Measurements from ENCODE around the gene CAD. TPM values are rescaled to one million over a fixed set of nuclear protein-coding genes. Genes with fewer than 3 reads are reported as not detected.

CAD gene
- total RNA-seq, 1 experiment from 2014 or later: 114 TPM

GRCh38 chr2:27236136-27236535 lies 19.0 kb downstream of the CAD start:
- Histone ChIP-seq H3K79me2 (ENCODE audit: insufficient read depth, low read length) (no peaks in the 10 kb centered on the region), H3K27me3 (ENCODE audit: insufficient read depth, low read length) (no peaks in the 10 kb centered on the region), H3K4me1 (ENCODE audit: control insufficient read depth in 1 of 2, insufficient read depth in 2 of 2, low read length in 2 of 2) (no peaks in the 10 kb centered on the region), H3K4me2 (ENCODE audit: low read length) (no peak overlapping the region), H3K9ac (ENCODE audit: low read length) (no peak overlapping the region), H3K9me3 (ENCODE audit: control insufficient read depth in 1 of 2, insufficient read depth in 1 of 2, low read depth in 1 of 2, low read length in 2 of 2) (no peaks in the 10 kb centered on the region), H2AFZ (ENCODE audit: low read depth, low read length, poor library complexity, severe bottlenecking) (no peak overlapping the region), H3K27ac (ENCODE audit: low read depth, low read length) (no peak overlapping the region), H4K20me1 (ENCODE audit: insufficient read depth) (no peaks in the 10 kb centered on the region), H3K4me3 (replicated peaks in 1 of 2; ENCODE audit: low read depth in 1 of 2, low read length in 2 of 2) (no peak overlapping the region), H3K36me3 (ENCODE audit: control insufficient read depth in 1 of 2, insufficient read depth in 2 of 2, low read length in 2 of 2) (peaks cover 67 to 93% of the 10 kb centered on the region in 2 experiments), H3K9me2 (ENCODE audit: insufficient read depth) (no peaks in the 10 kb centered on the region)
- DNase-seq (ENCODE audit: low read depth, low spot score): no peak
- TF ChIP-seq SP1 (IDR thresholded peaks at IDR 0.05; ENCODE audit: low read depth): no peak
- no peak for TF ChIP-seq POLR2A (IDR thresholded peaks at IDR 0.05; ENCODE audit: borderline replicate concordance, extremely low read depth, insufficient read depth, insufficient read length)
- no peak for TF ChIP-seq SRF (IDR thresholded peaks at IDR 0.05; ENCODE audit: low read depth)
- no peak for TF ChIP-seq EZH2phosphoT487 (IDR thresholded peaks at IDR 0.05; ENCODE audit: borderline replicate concordance)
- TF ChIP-seq, protein P1, sequence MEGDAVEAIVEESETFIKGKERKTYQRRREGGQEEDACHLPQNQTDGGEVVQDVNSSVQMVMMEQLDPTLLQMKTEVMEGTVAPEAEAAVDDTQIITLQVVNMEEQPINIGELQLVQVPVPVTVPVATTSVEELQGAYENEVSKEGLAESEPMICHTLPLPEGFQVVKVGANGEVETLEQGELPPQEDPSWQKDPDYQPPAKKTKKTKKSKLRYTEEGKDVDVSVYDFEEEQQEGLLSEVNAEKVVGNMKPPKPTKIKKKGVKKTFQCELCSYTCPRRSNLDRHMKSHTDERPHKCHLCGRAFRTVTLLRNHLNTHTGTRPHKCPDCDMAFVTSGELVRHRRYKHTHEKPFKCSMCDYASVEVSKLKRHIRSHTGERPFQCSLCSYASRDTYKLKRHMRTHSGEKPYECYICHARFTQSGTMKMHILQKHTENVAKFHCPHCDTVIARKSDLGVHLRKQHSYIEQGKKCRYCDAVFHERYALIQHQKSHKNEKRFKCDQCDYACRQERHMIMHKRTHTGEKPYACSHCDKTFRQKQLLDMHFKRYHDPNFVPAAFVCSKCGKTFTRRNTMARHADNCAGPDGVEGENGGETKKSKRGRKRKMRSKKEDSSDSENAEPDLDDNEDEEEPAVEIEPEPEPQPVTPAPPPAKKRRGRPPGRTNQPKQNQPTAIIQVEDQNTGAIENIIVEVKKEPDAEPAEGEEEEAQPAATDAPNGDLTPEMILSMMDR (IDR thresholded peaks at IDR 0.05 in 2 of 3, conservative IDR thresholded peaks at IDR 0.05 in 1 of 3; ENCODE audit: borderline replicate concordance in 1 of 3, insufficient read depth in 1 of 3, low read depth in 2 of 3, low read length in 2 of 3): no peak
- TF ChIP-seq CEBPB (IDR thresholded peaks at IDR 0.05; ENCODE audit: low read depth): no peak
- TF ChIP-seq SIN3A (IDR thresholded peaks at IDR 0.05; ENCODE audit: low read depth): no peak
- TF ChIP-seq CBX3 (IDR thresholded peaks at IDR 0.05; ENCODE audit: low read depth): no peak
- no peak for ATAC-seq
- CTCF ChIA-PET: no interaction called here
- POLR2A ChIA-PET: no interaction called here
- intact Hi-C loops (cut with micrococcal nuclease): no loop called here
- no TSS peak for BruUV-seq (replicated peaks)
- RAD21 ChIA-PET (ENCODE audit: low non-redundant PET in 1 of 2, low total read pairs in 2 of 2, uncharacterized antibody in 2 of 2, unreplicated experiment in 2 of 2): no interaction called here

DNA sequence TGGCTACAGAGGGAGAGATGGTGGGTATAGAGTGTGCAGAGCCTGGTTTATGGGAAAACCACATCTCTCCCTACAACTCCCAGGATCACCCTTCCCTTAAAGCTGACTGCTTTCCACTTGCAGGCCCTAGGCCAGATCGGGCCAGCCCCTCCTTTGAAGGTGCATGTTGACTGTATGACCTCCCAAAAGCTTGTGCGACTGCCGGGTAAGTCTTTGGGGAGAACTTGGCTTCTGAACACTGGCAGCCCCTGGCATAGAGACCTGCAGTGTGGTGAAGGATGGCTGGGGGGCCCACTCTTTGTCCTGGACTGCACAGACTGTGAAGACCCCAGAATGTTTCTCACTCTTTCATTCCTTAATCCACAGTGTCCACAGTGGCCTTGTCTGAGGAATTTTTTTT lies 19.5 kb downstream of the CAD start:
- no peak overlapping the region for H3K4me2 ChIP-seq (ENCODE audit: low read length)
- intact Hi-C loops (cut with micrococcal nuclease): no loop called here
- H3K9me3 ChIP-seq (ENCODE audit: control insufficient read depth in 1 of 2, insufficient read depth in 1 of 2, low read depth in 1 of 2, low read length in 2 of 2): no peaks in the 10 kb centered on the region
- no peaks in the 10 kb centered on the region for H3K27me3 ChIP-seq (ENCODE audit: insufficient read depth, low read length)
- ChIA-PET POLR2A (no interaction called here), RAD21 (ENCODE audit: low non-redundant PET in 1 of 2, low total read pairs in 2 of 2, uncharacterized antibody in 2 of 2, unreplicated experiment in 2 of 2) (no interaction called here), CTCF (no interaction called here)
- peaks cover 65 to 93% of the 10 kb centered on the region in 2 experiments for H3K36me3 ChIP-seq (ENCODE audit: control insufficient read depth in 1 of 2, insufficient read depth in 2 of 2, low read length in 2 of 2)
- BruUV-seq (replicated peaks): no TSS peak
- no peak overlapping the region for H2AFZ ChIP-seq (ENCODE audit: low read depth, low read length, poor library complexity, severe bottlenecking)
- ATAC-seq (no peak), DNase-seq (ENCODE audit: low read depth, low spot score) (no peak)
- H3K9me2 ChIP-seq (ENCODE audit: insufficient read depth): no peaks in the 10 kb centered on the region
- H3K4me1 ChIP-seq (ENCODE audit: control insufficient read depth in 1 of 2, insufficient read depth in 2 of 2, low read length in 2 of 2): no peaks in the 10 kb centered on the region
- no peak overlapping the region for H3K27ac ChIP-seq (ENCODE audit: low read depth, low read length)
- no peaks in the 10 kb centered on the region for H4K20me1 ChIP-seq (ENCODE audit: insufficient read depth)
- no peak overlapping the region for H3K9ac ChIP-seq (ENCODE audit: low read length)
- H3K4me3 ChIP-seq (replicated peaks in 1 of 2; ENCODE audit: low read depth in 1 of 2, low read length in 2 of 2): no peak overlapping the region
- H3K79me2 ChIP-seq (ENCODE audit: insufficient read depth, low read length): no peaks in the 10 kb centered on the region
- TF ChIP-seq CEBPB (IDR thresholded peaks at IDR 0.05; ENCODE audit: low read depth) (no peak), ZFX (IDR thresholded peaks at IDR 0.05) (no peak), MAX (IDR thresholded peaks at IDR 0.05) (no peak), TCF7L2 (IDR thresholded peaks at IDR 0.05; ENCODE audit: borderline replicate concordance, extremely low read depth, insufficient read depth, insufficient read length) (no peak), SRF (IDR thresholded peaks at IDR 0.05; ENCODE audit: low read depth) (no peak), ELF1 (IDR thresholded peaks at IDR 0.05; ENCODE audit: borderline replicate concordance, low read depth) (no peak), POLR2AphosphoS5 (IDR thresholded peaks at IDR 0.05; ENCODE audit: low read depth, low read length) (no peak)
- TF ChIP-seq, protein P2, sequence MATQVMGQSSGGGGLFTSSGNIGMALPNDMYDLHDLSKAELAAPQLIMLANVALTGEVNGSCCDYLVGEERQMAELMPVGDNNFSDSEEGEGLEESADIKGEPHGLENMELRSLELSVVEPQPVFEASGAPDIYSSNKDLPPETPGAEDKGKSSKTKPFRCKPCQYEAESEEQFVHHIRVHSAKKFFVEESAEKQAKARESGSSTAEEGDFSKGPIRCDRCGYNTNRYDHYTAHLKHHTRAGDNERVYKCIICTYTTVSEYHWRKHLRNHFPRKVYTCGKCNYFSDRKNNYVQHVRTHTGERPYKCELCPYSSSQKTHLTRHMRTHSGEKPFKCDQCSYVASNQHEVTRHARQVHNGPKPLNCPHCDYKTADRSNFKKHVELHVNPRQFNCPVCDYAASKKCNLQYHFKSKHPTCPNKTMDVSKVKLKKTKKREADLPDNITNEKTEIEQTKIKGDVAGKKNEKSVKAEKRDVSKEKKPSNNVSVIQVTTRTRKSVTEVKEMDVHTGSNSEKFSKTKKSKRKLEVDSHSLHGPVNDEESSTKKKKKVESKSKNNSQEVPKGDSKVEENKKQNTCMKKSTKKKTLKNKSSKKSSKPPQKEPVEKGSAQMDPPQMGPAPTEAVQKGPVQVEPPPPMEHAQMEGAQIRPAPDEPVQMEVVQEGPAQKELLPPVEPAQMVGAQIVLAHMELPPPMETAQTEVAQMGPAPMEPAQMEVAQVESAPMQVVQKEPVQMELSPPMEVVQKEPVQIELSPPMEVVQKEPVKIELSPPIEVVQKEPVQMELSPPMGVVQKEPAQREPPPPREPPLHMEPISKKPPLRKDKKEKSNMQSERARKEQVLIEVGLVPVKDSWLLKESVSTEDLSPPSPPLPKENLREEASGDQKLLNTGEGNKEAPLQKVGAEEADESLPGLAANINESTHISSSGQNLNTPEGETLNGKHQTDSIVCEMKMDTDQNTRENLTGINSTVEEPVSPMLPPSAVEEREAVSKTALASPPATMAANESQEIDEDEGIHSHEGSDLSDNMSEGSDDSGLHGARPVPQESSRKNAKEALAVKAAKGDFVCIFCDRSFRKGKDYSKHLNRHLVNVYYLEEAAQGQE (IDR thresholded peaks at IDR 0.05; ENCODE audit: low read depth): no peak
- TF ChIP-seq, protein P3, sequence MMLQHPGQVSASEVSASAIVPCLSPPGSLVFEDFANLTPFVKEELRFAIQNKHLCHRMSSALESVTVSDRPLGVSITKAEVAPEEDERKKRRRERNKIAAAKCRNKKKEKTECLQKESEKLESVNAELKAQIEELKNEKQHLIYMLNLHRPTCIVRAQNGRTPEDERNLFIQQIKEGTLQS (IDR thresholded peaks at IDR 0.05): no peak

All from HCT116 (cell line).